Keratinocyte (primary cell): ENCODE measurements around the gene TENT4B. TPM values are rescaled to one million over a fixed set of nuclear protein-coding genes. Genes with fewer than 3 reads are reported as not detected.

Experiments used
- DNase-seq: peaks from one replicate; pipeline ENCODE4 v3.0.0-alpha.2; 2011; ENCODE audit warnings: low read depth, missing footprints, low spot score
- FAIRE-seq: peaks from 2 replicates; lab custom pipeline; 2011; peaks lifted over from hg19 to GRCh38; lab: Jason Lieb, UNC
- H2AFZ ChIP-seq: 2 replicates; pipeline ENCODE4 v1.6.0; 2012; ENCODE audit warnings: low read length, control low read depth, inconsistent platforms; ENCODE audit not compliant: control insufficient read depth
- H3K27ac ChIP-seq: 2 replicates; pipeline ENCODE4 v1.5.1; 2011; ENCODE audit warnings: low read length; ENCODE audit not compliant: control insufficient read depth, insufficient read depth
- H3K27me3 ChIP-seq: 3 replicates; pipeline ENCODE4 v1.6.0; 2011; ENCODE audit warnings: low read length; ENCODE audit not compliant: control insufficient read depth, insufficient read depth; ENCODE audit errors: extremely low read depth
- H3K36me3 ChIP-seq, 2 experiments: 2 replicates in 1 of 2; 3 replicates in 1 of 2; pipeline ENCODE4 v1.5.1; 2011; ENCODE audit warnings: low read length in 2 of 2, mild to moderate bottlenecking in 1 of 2; ENCODE audit not compliant: control insufficient read depth in 2 of 2, insufficient read depth in 2 of 2; ENCODE audit errors: extremely low read depth in 1 of 2
- H3K4me1 ChIP-seq: 3 replicates; pipeline ENCODE4 v1.5.1; 2011; ENCODE audit warnings: low read length; ENCODE audit not compliant: control insufficient read depth, insufficient read depth; ENCODE audit errors: extremely low read depth
- H3K4me2 ChIP-seq: 3 replicates; pipeline ENCODE4 v1.6.0; 2011; ENCODE audit warnings: low read depth, low read length; ENCODE audit not compliant: control insufficient read depth, insufficient read depth; ENCODE audit errors: extremely low read depth
- H3K4me3 ChIP-seq, 3 experiments: fragments of 200-600 bp in 1 of 3; sonication (generic) in 1 of 3; 2 replicates in 2 of 3; 3 replicates in 1 of 3; pipeline ENCODE4 v1.5.1; 2011 to 2016; ENCODE audit warnings: low read length in 3 of 3, mild to moderate bottlenecking in 3 of 3, control low read depth in 2 of 3, inconsistent platforms in 1 of 3, low read depth in 1 of 3, mixed read lengths in 1 of 3, mixed run types in 1 of 3, moderate library complexity in 1 of 3; ENCODE audit not compliant: control insufficient read depth in 2 of 3, insufficient read depth in 2 of 3; ENCODE audit errors: extremely low read depth in 1 of 3
- H3K79me2 ChIP-seq: 2 replicates; pipeline ENCODE4 v1.6.0; 2012; ENCODE audit warnings: low read length; ENCODE audit not compliant: control insufficient read depth, insufficient read depth
- H3K9ac ChIP-seq: 3 replicates; pipeline ENCODE4 v1.6.0; 2011; ENCODE audit warnings: low read length; ENCODE audit not compliant: control insufficient read depth, insufficient read depth; ENCODE audit errors: extremely low read depth
- H3K9me1 ChIP-seq: 3 replicates; pipeline ENCODE4 v1.6.0; 2011; ENCODE audit warnings: low read length; ENCODE audit not compliant: control insufficient read depth, insufficient read depth; ENCODE audit errors: extremely low read depth
- H3K9me3 ChIP-seq: 2 replicates; pipeline ENCODE4 v1.5.1; 2012; ENCODE audit warnings: low read depth, low read length; ENCODE audit not compliant: control insufficient read depth
- H4K20me1 ChIP-seq: 3 replicates; pipeline ENCODE4 v1.6.0; 2011; ENCODE audit warnings: low read length; ENCODE audit not compliant: control insufficient read depth, insufficient read depth; ENCODE audit errors: extremely low read depth
- CTCF ChIP-seq, 3 experiments: IDR thresholded peaks in 1 of 3; conservative IDR thresholded peaks in 1 of 3; optimal IDR thresholded peaks in 1 of 3; 2 replicates in 2 of 3; 3 replicates in 1 of 3; pipeline versions ENCODE3 to v1.5.1; 2011; ENCODE audit warnings: low read length in 3 of 3, mild to moderate bottlenecking in 3 of 3, moderate library complexity in 2 of 3, control low read depth in 1 of 3, inconsistent platforms in 1 of 3; ENCODE audit not compliant: insufficient read depth in 2 of 3; ENCODE audit errors: extremely low read depth in 1 of 3
- EZH2 ChIP-seq: IDR thresholded peaks from one replicate; pipeline ENCODE4 v1.6.1; 2012; ENCODE audit warnings: inconsistent platforms, mild to moderate bottlenecking, low read length, moderate library complexity
- dilution Hi-C: fragments of 300-500 bp; cut with MboI; formaldehyde crosslinking; loops from one replicate; pipeline ENCODE4 v1.7.0; 2020; ENCODE audit warnings: low sequenced_read_pairs; ENCODE audit not compliant: extremely low pct_ligation_motif_present
- polyA plus RNA-seq, 5 experiments: library from polyadenylated mRNA; depleted of rRNA in 3 of 5; stranded (reverse) in 3 of 5; stranded (forward) in 1 of 5; unstranded in 1 of 5; fragments of >200 nt; gene quantifications; 1 replicate in 1 of 5; 2 replicates in 3 of 5; 3 replicates in 1 of 5; pipeline versions ENCODE4 v1.2.1 to v1.2.3, GENCODE V29; 2011 to 2012; ENCODE audit warnings: missing spikeins in 2 of 5, low read depth in 1 of 5, low replicate concordance in 1 of 5

The TENT4B gene
- polyA plus RNA-seq, 1 donor (not counting 4 experiments of a cell fraction or from before 2014, with no cell fraction given): 14.8 TPM

GRCh38 chr16:50276801-50277555, 123.9 kb downstream of the TENT4B start:
- Histone ChIP-seq H3K4me3 (no peak overlapping the region), H3K79me2 (no peaks in the 10 kb centered on the region), H3K9me3 (no peaks in the 10 kb centered on the region), H3K4me2 (no peak overlapping the region), H4K20me1 (no peaks in the 10 kb centered on the region), H3K9me1 (no peaks in the 10 kb centered on the region), H3K27me3 (no peaks in the 10 kb centered on the region), H3K9ac (no peak overlapping the region), H3K4me1 (no peaks in the 10 kb centered on the region), H3K36me3 (peaks cover 0 to 1% of the 10 kb centered on the region in 2 experiments), H3K27ac (no peak overlapping the region), H2AFZ (no peak overlapping the region)
- TF ChIP-seq EZH2 (no peak), CTCF (optimal IDR thresholded peaks at IDR 0.05 in 1 of 3, IDR thresholded peaks at IDR 0.05 in 1 of 3, conservative IDR thresholded peaks at IDR 0.05 in 1 of 3; ENCODE audit: extremely low read depth in 1 of 3, insufficient read depth in 2 of 3, low read length in 3 of 3) (no peak)
- dilution Hi-C loops: no loop called here
- DNase-seq: no peak
- no peak for FAIRE-seq

- no peak for DNase-seq
- dilution Hi-C loops: no loop called here
- H3K9me1 ChIP-seq: no peaks in the 10 kb centered on the region
- no peaks in the 10 kb centered on the region for H3K4me1 ChIP-seq
- no peaks in the 10 kb centered on the region for H3K27me3 ChIP-seq
- no peak for FAIRE-seq
- H3K9me3 ChIP-seq: no peaks in the 10 kb centered on the region
- no peaks in the 10 kb centered on the region for H3K79me2 ChIP-seq
- no peak for TF ChIP-seq CTCF (optimal IDR thresholded peaks at IDR 0.05 in 1 of 3, IDR thresholded peaks at IDR 0.05 in 1 of 3, conservative IDR thresholded peaks at IDR 0.05 in 1 of 3; ENCODE audit: extremely low read depth in 1 of 3, insufficient read depth in 2 of 3, low read length in 3 of 3)
- no peak for TF ChIP-seq EZH2
- H4K20me1 ChIP-seq: no peaks in the 10 kb centered on the region
- no peak overlapping the region for H3K4me3 ChIP-seq
- H2AFZ ChIP-seq: no peak overlapping the region
- no peak overlapping the region for H3K27ac ChIP-seq
- no peak overlapping the region for H3K9ac ChIP-seq
- H3K36me3 ChIP-seq: peaks cover 0 to 1% of the 10 kb centered on the region in 2 experiments
- H3K4me2 ChIP-seq: no peak overlapping the region
These were observed 125.1 kb downstream of the TENT4B start for GRCh38 chr16:50278251-50278650.
